BLaER1 treated with 17β-estradiol and CSF1 and Interleukin-3, amounts not matched to agents 10 nM and 100 nM (cell line): ENCODE results near the gene INTS1.

ENCODE experiments used
- H3K27ac ChIP-seq, 11 experiments: shearing (Covaris generic); formaldehyde crosslinking; 2 replicates each; pipeline ENCODE4 v1.8.1; 2022
- H3K27me3 ChIP-seq, 11 experiments: shearing (Covaris generic); formaldehyde crosslinking; 2 replicates each; pipeline ENCODE4 v1.8.1; 2022
- H3K36me3 ChIP-seq, 11 experiments: shearing (Covaris generic); formaldehyde crosslinking; 2 replicates each; pipeline ENCODE4 v1.8.1; 2022
- H3K4me1 ChIP-seq, 10 experiments: shearing (Covaris generic); formaldehyde crosslinking; 2 replicates each; pipeline ENCODE4 v1.8.1; 2022
- H3K4me2 ChIP-seq, 11 experiments: shearing (Covaris generic); formaldehyde crosslinking; 2 replicates each; pipeline ENCODE4 v1.8.1; 2022
- H3K4me3 ChIP-seq, 10 experiments: shearing (Covaris generic); formaldehyde crosslinking; 2 replicates each; pipeline ENCODE4 v1.8.1; 2022
- H3K9ac ChIP-seq, 11 experiments: shearing (Covaris generic); formaldehyde crosslinking; 2 replicates each; pipeline ENCODE4 v1.8.1; 2022
- H3K9me3 ChIP-seq, 11 experiments: shearing (Covaris generic); formaldehyde crosslinking; replicated peaks in 1 of 11; 2 replicates each; pipeline ENCODE4 v1.8.1; 2022
- H4K20me1 ChIP-seq, 11 experiments: shearing (Covaris generic); formaldehyde crosslinking; 2 replicates each; pipeline ENCODE4 v1.8.1; 2022
- Cebpa-rat ChIP-seq, 11 experiments: shearing (Covaris generic); IDR thresholded peaks; 2 replicates each; pipeline ENCODE4 v1.8.1; 2022

The INTS1 gene

DNA sequence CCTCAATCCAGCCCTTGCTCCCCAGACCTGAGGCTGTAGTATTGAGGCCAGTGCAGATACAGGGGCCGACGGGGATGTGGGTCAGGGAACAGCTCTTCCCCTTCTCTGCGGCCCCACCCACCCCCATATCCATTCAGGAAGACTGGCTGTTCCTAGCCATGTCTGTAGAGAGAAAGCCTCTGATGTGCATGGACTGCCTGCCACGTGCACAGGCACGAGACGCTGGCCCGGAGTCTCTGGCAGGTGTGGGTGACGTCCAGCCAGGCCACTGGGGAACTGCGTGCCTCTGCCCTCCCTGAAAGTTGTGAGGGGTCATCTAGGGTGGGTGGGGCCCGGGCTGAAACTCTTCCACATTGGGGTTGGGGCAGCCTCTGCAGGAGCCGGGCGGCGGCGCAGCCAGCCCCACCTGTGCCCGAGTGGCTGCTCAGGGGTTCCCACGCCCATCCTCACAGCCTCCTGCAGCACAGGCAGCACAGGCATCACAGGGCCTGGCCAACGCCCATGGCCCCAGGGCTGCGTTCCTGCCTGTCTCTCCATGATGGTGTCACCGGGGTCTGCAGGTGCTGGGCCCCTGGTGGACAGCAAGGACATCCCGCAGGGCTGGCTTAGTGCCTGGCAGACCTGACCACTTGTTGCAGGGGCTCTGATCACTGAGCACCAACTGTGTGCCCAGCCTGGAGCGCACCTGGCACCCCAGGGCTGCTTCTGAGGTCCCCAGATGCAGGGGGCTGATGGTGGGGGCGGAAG, 72.4 kb downstream of the INTS1 start:
- no peak overlapping the region for H3K27ac ChIP-seq
- no peaks in the 10 kb centered on the region for H3K36me3 ChIP-seq
- H3K9ac ChIP-seq, result no peak overlapping the region
- no peaks in the 10 kb centered on the region for H3K9me3 ChIP-seq
- peak overlapping the region in 8 of 11 experiments; percentile 13 to 66 (median 48); a peak in 7 of 22 replicates for H3K4me2 ChIP-seq
- no peak for TF ChIP-seq Cebpa-rat (IDR thresholded peaks at IDR 0.05)
- peaks cover 0 to 5% (median 0%) of the 10 kb centered on the region in 11 experiments; a peak in 1 of 22 replicates for H4K20me1 ChIP-seq
- 0 out of 22 replicates have a peak, but pooled peaks cover 0 to 2% (median 0%) of the 10 kb centered on the region in 11 experiments for H3K27me3 ChIP-seq
- H3K4me1 ChIP-seq, result peaks cover 9 to 22% (median 16%) of the 10 kb centered on the region in 10 experiments; a peak in 16 of 20 replicates
- no peak overlapping the region for H3K4me3 ChIP-seq

- Histone ChIP-seq H3K4me1 (peaks cover 9 to 22% (median 16%) of the 10 kb centered on the region in 10 experiments; a peak in 16 of 20 replicates), H3K9me3 (no peaks in the 10 kb centered on the region), H3K36me3 (no peaks in the 10 kb centered on the region), H3K27ac (no peak overlapping the region), H3K9ac (no peak overlapping the region), H3K27me3 (0 out of 22 replicates have a peak, but pooled peaks cover 0 to 2% (median 0%) of the 10 kb centered on the region in 11 experiments), H4K20me1 (peaks cover 0 to 5% (median 0%) of the 10 kb centered on the region in 11 experiments; a peak in 1 of 22 replicates), H3K4me2 (no peak overlapping the region), H3K4me3 (no peak overlapping the region)
- no peak for TF ChIP-seq Cebpa-rat (IDR thresholded peaks at IDR 0.05)
These were observed 73.0 kb downstream of the INTS1 start for GRCh38 chr7:1431226-1431625.

GRCh38 chr7:1430056-1430845, 73.9 kb downstream of the INTS1 start:
- peaks cover 9 to 22% (median 16%) of the 10 kb centered on the region in 10 experiments; a peak in 16 of 20 replicates for H3K4me1 ChIP-seq
- no peaks in the 10 kb centered on the region for H3K36me3 ChIP-seq
- no peak overlapping the region; a peak in 1 of 22 replicates for H3K4me2 ChIP-seq
- no peaks in the 10 kb centered on the region for H3K9me3 ChIP-seq
- H3K27me3 ChIP-seq, result 0 out of 22 replicates have a peak, but pooled peaks cover 0 to 2% (median 0%) of the 10 kb centered on the region in 11 experiments
- no peak overlapping the region for H3K9ac ChIP-seq
- no peak for TF ChIP-seq Cebpa-rat (IDR thresholded peaks at IDR 0.05)
- H4K20me1 ChIP-seq, result peaks cover 0 to 5% (median 0%) of the 10 kb centered on the region in 11 experiments; a peak in 1 of 22 replicates
- H3K4me3 ChIP-seq, result no peak overlapping the region
- no peak overlapping the region for H3K27ac ChIP-seq

DNA sequence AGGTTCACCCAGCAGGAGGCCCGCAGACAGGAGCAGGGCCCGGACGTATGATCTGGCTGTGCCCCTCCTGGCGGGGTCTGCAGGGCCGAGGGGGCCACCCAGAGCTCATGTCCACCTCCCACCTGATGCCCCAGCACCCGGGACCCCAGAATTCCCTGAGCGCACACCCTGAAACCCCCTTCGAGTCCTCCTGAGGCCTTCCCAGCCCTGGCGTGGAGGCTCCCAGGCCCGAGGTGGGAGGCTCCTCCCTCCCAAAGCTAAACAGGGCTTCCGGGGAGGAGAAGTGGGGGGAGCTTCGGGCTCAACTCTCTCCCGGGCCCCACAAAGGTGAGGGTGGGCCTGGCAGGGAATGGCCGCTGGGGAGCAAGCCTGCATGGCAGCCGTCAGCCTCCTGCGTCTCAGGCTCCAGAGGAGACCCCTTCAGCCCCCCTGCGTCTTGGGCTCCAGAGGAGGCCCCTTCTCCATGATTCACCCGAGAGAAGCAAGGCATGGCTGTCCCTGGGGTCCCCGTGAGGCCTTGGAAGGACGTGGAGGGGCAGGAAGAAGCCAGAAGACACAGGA, 75.2 kb downstream of the INTS1 start:
- Histone ChIP-seq H3K4me2 (peak overlapping the region in 10 of 11 experiments; percentile 19 to 64 (median 50); a peak in 16 of 22 replicates), H3K4me1 (peaks cover 9 to 22% (median 16%) of the 10 kb centered on the region in 10 experiments; a peak in 16 of 20 replicates), H3K27ac (peak overlapping the region in 8 of 11 experiments; percentile 12 to 59 (median 48); a peak in 12 of 22 replicates), H3K9ac (peak overlapping the region in 10 of 11 experiments; percentile 29 to 66 (median 48); a peak in 18 of 22 replicates), H3K36me3 (no peaks in the 10 kb centered on the region), H3K4me3 (no peak overlapping the region), H3K9me3 (no peaks in the 10 kb centered on the region), H3K27me3 (peaks cover 0 to 2% (median 0%) of the 10 kb centered on the region in 11 experiments; a peak in 1 of 22 replicates), H4K20me1 (peaks cover 0 to 5% (median 0%) of the 10 kb centered on the region in 11 experiments; a peak in 1 of 22 replicates)
- no peak for TF ChIP-seq Cebpa-rat (IDR thresholded peaks at IDR 0.05)

DNA sequence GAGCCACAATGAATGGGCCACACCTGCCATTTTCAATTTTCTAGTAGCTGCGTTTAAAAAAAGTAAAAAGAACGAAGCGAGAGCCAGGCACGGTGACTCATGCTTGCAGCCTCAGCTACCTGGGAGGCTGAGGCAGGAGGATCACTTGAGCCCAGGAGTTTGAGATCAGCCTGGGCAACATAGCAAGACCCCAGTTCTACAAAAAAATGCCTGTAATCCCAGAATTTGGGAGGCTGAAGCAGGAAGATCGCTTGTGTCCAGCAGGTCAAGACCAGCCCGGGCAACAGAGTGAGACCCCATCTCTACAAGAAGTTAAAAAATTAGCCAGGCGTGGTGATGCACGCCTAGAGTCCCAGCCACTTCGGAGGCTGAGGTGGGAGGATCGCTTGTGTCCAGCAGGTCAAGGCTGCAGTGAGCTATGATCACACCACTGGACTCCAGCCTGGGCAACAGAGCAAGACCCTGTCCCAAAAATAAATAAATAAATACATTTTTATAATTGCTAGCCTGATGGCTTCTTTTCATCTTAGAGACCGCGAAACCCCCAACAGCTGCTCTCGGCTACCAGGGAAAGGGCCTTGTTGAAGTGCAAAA, 77.0 kb downstream of the INTS1 start:
- Histone ChIP-seq H3K36me3 (no peaks in the 10 kb centered on the region), H3K9me3 (no peaks in the 10 kb centered on the region), H3K4me2 (no peak overlapping the region; a peak in 1 of 22 replicates), H4K20me1 (no peaks in the 10 kb centered on the region), H3K4me3 (no peak overlapping the region), H3K27ac (no peak overlapping the region), H3K9ac (no peak overlapping the region), H3K27me3 (peaks cover 0 to 12% (median 8%) of the 10 kb centered on the region in 11 experiments; a peak in 14 of 22 replicates), H3K4me1 (peaks cover 9 to 21% (median 20%) of the 10 kb centered on the region in 10 experiments; a peak in 19 of 20 replicates)
- TF ChIP-seq Cebpa-rat (IDR thresholded peaks at IDR 0.05), result no peak

DNA sequence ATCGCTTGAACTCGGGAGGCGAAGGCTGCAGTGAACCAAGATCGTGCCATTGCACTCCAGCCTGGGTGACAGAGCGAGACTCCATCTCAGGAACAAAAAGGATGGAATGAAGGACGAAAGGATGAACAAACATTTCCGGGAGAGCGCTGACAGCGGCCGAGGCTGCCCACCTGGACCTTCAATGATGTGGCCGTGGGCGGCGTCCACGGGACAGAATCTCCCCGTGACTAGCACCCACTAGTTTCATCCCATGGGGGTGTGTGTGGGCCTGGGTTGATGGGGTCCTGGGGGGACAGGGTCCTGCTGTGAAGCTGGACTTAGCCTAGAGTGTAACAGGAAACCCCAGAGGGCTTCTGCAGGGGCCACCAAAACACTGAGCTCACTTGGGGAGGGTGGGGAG, 77.7 kb downstream of the INTS1 start:
- H3K4me3 ChIP-seq, result no peak overlapping the region
- no peaks in the 10 kb centered on the region for H3K36me3 ChIP-seq
- H3K27ac ChIP-seq, result no peak overlapping the region
- peaks cover 0 to 12% (median 8%) of the 10 kb centered on the region in 11 experiments; a peak in 14 of 22 replicates for H3K27me3 ChIP-seq
- no peak overlapping the region for H3K9ac ChIP-seq
- no peak for TF ChIP-seq Cebpa-rat (IDR thresholded peaks at IDR 0.05)
- no peak overlapping the region for H3K4me2 ChIP-seq
- H3K4me1 ChIP-seq, result peaks cover 9 to 27% (median 20%) of the 10 kb centered on the region in 10 experiments; a peak in 19 of 20 replicates
- no peaks in the 10 kb centered on the region for H3K9me3 ChIP-seq
- H4K20me1 ChIP-seq, result no peaks in the 10 kb centered on the region

- H3K4me2 ChIP-seq, result no peak overlapping the region
- H3K27me3 ChIP-seq, result peaks cover 0 to 12% (median 8%) of the 10 kb centered on the region in 11 experiments; a peak in 14 of 22 replicates
- H3K9ac ChIP-seq, result no peak overlapping the region
These were observed 78.7 kb downstream of the INTS1 start for GRCh38 chr7:1425292-1426136.

More at GRCh38 chr7:1425292-1426136, 78.7 kb downstream of the INTS1 start:
- H3K4me3 ChIP-seq, result no peak overlapping the region
- H3K9me3 ChIP-seq, result no peaks in the 10 kb centered on the region
- peaks cover 9 to 27% (median 20%) of the 10 kb centered on the region in 10 experiments; a peak in 19 of 20 replicates for H3K4me1 ChIP-seq
- H4K20me1 ChIP-seq, result no peaks in the 10 kb centered on the region
- H3K27ac ChIP-seq, result no peak overlapping the region
- no peak for TF ChIP-seq Cebpa-rat (IDR thresholded peaks at IDR 0.05)
- H3K36me3 ChIP-seq, result no peaks in the 10 kb centered on the region
